ELF-1 (cell line): ENCODE data around the gene FMN1.

Experiments
- DNase-seq: peaks from one replicate; pipeline ENCODE4 v3.0.0-alpha.2; 2016; ENCODE audit warnings: low read depth, low spot score

FMN1 gene

DNA sequence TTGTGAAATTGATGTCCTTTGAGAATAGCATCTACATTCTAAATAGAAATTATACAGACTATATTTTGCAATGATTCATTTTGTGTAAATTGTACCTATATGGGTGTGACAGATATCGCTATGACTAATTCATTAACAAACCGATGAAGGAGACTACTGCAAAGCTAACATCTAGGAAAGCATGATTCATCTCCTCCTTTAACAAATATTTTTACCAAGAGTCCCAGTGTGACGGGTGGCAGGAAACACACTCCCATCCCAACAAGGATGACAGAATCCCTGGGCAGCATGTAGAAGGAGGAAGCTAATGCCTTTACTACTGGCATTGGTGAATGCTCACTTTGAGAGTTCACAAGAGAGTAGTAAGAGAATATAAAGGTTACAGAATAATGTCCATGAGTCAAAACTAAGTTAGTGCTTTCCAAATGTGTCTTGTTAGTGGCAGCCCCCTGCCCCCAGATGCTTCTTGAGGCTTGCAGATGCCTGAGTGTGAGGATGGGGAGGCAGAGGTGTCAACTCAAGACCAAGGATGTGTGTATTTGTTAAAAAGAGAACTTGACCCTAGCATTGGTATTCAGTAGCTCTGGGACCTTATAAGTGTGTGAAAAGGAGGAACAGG, 180.6 kb downstream of the FMN1 start:
- DNase-seq: no peak

DNA sequence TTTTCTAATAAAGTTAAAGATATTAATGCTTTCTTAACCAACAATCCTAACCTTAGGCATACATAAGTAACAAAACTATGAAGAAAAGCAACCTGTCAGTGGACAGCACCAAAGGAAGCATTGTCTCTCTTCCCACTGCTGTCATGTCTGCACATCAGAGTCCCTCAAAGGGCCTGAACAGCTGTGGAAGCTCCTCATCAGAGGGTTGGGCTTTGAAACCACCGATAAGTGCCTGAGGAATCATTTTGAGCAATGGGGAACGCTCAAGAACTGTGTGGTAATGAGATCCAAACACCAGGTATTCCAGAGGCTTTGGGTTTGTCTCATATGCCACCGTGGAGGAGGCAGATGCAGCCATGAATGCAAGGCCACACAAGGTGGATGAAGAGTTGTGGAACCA, 182.5 kb downstream of the FMN1 start:
- no peak for DNase-seq

DNA sequence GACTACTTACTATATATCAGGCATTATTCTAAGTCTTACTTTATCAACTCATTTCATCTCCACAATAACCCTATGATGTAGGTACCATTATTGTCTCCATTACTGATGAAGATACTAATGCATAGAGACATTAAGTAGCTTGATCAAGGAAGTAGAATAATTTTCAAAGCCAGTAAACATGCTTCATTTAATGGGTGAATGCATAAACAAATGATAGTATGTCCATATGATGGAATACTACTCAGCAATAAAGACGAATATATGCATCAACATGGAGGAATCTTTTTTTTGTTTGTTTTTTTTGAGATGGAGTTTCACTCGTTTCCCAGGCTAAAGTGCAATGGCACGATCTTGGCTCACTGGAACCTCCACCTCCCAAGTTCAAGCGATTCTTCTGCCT, 184.9 kb downstream of the FMN1 start:
- no peak for DNase-seq

DNA sequence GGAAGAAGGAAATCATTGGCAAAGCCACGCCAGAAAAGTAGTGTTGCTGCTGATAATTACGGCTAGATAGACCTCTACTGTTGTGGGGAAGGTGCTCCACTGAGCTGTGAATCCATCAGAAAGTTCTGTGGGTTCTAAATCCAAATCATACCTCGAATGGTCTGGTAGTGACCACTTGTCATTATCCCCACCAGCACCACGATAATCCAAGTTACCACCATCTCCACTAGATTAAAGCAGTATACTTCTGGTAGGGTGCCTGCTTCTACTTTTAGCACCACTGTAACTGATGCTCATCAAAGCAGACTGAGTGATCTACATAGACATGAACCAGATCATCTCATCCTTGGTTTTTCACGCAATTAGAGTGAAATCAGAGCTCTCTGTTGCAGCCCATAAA, 185.5 kb downstream of the FMN1 start:
- no peak for DNase-seq

DNA sequence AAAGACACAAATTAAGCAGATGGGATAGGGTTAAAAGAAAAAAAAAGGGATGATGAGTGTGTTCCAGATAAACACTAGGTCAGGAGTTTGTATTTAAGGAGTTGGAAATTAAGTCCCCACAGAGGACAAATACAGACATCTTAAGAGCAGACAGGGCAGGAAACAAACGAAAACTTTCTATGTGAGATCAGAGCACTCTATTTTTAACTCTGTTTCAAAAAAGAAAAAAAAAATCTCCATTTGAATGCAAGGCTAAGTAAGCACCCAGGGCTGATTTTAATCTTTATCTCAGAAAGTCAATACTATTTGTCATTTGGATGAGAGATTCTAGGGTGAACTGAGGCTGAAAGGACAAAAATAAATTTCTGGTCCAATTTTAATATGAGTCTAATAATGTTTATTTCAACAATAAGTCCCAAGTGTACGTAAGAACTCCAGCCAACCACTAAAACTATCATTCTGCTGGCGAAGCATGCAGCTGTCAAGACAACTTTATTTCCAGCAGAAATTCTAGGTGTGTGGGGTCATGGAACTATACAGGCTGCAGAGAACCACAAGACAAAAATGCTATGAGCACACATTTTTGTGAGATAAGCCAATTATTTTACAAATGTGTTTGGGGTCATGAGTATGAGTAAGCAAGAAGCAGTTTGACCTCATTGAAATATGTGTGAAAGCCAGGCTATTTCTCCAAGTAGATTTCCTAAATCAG, 186.1 kb downstream of the FMN1 start:
- no peak for DNase-seq

DNA sequence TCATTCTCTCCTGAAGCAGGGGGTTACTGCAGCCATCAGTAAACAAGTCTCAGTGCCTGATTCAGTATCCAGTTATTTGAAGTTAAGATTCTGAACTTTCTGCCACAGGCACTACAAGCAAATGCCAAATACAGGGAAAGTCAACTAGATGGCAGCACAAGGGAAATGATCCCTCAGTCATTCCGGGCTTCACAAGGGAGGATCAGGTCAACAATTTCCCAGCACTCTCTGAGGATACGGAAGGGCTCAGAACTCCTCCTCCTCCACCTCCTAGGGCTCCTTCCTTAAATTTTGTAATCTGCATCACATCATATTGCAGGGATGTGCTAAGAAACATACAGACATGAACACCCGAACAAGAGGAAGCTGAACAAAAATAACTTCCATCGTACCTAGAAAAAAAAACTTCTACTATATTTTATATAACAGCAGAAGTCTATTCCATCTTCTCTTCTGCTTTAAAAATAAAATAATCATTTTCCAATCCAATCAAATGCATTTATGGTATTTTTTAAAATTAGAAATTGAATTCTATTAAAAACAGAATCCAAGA, 187.1 kb downstream of the FMN1 start:
- DNase-seq: peak; percentile 29

DNA sequence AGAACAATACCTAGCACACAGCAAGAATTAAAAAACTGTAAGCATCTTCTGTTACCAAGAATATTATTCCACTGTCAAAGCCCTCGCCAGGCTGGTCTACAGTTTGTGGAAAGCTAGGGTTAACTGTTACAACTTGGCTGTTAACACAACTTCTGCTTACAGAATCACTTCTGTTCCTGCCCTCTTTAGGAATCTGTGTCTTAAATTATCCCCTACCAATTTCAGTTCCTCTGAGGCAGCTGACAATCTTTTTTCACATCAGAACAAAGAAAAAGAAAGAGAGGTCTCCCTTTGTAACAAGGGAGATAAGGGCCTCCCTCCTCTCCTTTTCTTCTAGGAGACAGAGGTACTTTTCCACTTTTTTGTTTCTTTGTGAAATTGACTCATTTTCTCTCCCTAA, 188.9 kb downstream of the FMN1 start:
- no peak for DNase-seq

DNA sequence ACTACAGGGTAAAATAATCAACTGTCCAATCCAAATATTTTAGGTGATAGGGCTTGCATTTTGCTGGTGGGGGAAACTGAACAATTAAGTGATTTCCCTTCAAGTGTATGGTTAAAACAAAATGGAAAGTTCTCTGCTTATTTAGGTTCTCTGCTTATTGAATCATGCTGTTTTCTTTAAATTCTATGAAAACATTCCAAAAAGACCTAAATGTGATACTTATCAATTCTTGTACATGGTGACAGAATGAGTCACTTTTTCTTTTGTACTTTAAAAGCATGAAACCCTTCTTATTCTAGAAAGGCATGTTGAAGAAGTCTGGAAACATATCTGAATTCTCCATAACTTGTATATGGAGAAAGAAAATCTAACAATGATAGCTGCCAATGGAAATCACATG, 192.6 kb downstream of the FMN1 start:
- DNase-seq: no peak

DNA sequence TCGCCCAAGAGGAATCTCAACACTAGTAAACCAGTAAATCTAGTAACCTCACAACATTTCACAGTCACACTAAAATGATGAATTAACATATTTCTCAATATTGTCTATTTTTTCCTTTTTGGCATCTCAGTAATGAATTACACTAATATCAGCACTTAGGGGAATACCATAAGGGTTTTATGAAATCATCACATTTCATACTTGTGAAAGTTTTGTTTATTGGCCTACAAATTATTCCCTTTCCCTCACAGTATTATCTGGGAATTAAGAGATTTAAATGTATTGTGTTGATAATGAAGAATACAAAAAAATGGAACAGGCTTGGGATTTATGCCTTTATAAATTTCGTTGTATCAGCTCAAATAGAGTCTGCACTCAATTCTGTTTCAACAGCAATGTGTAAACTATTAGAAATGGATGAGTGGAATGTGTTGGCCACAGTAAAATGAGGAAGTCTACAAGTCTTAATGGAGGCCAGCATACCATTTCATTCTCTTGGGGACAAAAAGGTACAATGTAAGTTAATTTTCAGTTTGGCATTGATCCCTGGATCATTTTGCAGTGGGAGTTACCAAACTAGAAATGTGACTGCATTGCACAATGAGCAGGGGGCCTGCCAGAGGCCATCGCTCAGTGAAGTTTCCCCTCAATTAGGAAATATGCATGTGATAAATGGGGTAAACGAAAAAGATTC, 195.4 kb downstream of the FMN1 start:
- no peak for DNase-seq

DNA sequence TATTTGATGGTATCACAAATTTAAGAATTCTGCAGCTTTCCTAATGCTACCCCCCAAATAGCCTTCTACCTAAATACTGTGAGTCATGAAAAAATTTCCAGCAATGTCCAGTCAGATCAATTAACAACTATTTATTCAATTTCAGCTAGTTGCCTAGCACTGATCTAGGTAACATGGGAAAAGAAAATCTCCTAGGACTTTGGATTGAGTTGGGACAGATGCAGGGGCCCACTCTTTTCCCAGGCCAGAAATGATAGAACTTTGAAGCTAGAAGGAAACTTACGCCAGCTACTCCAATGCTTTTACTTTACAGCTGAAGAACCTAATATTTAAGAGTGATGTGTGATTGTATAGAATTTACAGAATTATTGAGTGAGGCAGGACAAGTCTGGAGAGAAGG, 196.3 kb downstream of the FMN1 start:
- no peak for DNase-seq

DNA sequence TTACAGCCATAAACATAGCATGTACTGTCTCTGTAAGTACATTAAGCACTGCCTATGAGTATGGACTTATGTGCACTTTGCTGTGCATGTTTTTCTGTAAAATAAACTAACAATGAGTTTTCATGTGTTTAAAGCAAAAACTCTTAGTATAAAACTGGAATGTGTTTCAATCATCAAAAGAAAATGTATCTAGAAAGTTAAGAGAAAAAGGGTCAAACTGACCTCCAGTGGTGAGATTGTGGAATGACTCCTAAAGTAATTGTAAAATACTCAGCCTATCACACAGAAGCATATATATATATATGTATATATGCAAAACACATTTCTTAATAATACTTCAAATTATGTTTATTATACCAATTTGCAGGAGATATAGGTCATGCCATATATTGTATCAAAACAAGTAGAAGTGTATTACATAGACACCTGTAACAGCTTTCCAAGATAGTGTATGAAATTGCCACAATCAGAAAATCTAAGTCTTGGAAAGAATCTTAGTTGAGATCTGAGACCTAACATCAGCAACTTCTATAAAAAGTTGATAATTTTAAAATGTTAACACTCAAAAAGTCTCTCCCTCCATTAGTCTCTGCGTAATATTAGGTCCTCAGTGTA, 199.6 kb downstream of the FMN1 start:
- no peak for DNase-seq

DNA sequence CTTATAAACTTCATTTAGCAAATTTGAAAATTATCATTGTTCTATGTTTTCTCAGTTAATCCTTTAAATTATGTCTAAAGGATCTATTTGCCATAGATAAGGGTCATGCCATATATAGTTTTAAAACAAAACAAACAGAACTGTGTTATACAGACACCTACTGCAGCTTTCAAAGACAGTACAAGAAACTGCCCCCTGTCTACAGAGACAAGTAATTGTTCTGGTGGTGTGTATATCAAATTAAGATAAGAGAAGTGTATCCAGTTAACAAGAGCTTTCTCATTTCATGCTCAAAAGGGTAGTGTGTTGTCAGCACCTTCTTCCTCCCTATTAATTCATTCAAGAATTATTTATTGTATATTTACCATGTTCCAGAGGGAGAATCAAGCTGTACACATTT, 201.2 kb downstream of the FMN1 start:
- no peak for DNase-seq

DNA sequence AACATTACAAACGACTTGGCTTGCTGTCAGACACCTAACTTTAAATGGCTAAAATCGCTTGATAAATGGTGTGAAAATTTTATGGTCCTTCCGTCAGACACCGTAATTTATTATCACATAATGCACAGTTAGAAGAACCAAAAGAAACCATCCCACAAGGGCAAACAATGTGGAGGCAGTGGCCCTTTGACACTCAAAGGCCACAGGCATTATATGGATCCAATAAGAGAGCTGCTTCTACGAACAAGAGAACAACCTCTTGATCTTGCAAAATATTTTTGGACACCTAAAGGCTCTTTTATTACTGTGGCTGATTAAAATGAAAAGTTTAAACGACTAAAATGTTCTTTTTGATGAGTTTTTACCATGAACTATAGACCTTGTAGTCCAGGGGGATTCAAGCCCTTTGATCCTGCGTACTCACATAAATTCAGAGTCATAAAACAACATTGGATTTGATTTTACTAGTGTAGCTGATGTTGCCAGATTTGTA, 202.8 kb downstream of the FMN1 start:
- DNase-seq: no peak

DNA sequence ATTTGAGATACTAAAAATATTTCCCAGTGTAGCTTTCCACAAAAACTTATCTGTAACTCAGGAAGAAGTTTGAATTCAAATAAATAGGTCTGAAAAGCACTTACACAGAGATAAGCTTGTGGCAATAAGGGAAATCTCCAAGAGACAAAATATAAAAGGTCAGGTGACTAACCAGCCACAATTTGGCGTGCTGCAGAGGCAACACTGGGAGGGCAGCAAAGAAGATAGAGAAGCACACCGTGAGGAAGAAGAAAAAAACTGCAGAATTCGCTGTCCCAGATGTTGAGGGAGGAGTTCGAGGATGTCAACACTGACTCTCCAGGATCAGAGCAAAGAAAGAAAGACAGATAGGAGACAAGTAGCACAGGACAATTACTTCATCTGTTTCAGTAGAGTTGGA, 204.4 kb downstream of the FMN1 start:
- no peak for DNase-seq

DNA sequence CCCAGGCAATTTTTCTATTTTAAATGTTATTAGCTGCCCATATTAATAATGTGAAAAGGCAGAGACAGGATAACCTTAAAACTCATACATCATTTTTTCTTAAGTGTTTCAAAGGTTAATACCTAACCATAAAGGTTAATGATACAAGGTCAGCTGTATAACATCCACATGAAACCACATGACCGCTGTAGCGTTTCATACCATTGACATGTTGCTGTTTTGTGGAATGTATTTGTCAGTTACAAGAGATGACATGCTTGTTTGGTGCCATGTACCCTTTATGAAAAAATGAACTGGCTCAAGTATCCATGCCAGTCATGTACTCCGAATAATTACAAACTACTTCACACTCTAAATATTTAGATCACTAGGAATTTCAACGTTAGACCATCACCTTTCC, 207.4 kb downstream of the FMN1 start:
- no peak for DNase-seq

DNA sequence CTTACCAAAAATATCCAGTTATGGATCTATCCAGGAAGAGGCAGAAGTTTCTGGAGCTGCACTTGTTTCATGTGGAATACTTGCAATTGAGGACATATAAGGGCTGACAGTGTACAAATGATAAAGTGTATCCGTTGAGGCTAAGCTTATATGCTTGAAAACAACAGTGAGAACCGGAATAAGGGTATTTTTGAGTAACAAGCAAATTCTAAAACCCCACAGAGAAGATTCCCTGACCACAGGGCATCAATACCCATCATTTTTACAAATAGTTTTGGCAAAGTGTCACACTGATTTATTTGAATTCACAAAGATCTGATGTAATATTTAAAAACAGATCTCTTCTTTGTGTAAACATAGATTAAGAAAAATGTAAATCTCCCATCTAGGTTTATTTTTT, 208.4 kb downstream of the FMN1 start:
- DNase-seq: no peak

DNA sequence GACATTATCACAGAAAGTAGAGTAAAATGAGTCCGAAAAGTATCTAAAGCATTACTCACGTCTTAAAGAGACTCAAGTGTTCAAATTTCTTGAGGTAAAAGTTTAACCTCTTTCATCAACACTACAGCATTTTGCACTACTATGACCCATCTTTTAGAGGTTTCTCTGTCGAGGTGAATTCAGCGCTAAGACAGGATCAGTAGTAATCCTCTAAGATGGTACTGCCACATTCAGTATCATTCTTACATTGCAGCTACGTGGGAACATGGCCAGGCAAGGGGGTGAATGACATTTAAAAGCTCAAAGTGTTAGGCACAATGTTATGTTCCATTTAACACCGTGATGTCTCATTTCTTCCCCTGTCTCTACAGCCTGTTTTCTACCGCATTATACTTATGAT, 210.8 kb downstream of the FMN1 start:
- no peak for DNase-seq

DNA sequence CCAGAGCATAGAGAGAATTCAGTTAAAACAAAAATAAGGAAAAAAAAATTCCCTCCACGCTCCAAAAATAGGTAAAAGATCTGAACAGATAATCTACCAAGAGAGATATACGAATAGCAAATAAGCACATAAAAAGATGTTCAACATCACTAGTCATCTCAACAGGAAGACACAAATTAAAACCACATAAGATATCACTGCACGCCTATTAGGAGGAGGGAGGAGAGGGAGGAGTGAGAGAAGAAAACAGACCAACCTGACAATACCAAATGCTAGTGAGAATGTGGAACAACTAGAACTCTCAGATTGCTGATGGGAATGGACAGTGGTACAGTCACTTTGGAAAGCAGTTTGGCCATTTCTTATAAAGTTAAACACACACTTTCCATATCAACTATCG, 212.5 kb downstream of the FMN1 start:
- DNase-seq: no peak

DNA sequence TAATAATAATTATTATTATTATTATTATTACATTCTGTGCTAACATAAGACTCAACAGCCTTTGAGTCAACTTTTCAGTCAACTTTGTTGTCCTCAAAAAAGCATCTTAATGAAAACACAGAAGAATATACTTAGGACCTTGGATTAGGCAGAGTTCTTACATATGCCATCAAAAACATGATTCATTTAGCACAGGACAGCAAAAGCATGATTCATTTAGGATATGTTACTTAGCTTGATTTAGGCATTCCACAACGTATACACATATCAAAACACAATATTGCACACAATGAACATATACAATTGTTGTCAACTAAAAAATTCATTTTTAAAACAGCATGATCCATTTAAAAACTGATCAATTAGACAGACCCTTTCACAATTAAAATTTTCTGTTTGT, 213.0 kb downstream of the FMN1 start:
- no peak for DNase-seq

DNA sequence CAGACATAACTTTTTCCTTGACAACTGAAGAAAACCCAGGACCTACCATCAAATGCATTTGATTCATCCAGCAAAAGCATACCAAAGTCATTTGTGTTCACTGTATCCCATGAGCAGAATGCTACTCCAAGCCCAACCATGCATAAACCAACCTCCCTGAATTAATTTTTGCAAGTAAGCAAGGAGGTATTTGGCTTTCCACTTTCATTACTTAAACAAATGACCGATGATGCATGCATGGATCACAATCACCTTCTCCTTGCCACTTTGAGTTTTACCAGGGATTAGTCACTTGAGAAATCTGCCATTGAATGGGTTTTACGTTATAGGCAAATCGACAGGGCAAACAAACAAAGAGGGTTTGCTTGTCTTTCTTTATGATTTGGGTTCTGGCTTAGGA, 214.8 kb downstream of the FMN1 start:
- no peak for DNase-seq

DNA sequence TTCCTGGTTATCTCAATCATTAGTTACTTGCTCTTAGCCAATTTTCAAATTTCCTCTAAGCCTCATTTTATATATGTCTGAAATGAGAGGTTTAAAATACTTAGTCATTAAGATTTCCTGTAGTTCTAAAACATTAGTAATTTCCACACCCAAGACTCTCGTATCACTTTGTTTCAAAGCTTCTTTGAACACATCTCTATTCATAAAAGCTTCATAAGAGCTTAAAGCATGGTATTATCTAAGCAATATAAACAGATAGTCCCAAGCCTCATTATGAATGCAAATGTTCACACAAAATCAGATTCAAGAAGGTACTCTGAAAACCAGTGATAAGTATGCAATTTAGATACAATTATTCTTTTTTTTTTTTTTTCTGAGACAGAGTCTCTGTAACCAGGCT, 217.0 kb downstream of the FMN1 start:
- DNase-seq: no peak

DNA sequence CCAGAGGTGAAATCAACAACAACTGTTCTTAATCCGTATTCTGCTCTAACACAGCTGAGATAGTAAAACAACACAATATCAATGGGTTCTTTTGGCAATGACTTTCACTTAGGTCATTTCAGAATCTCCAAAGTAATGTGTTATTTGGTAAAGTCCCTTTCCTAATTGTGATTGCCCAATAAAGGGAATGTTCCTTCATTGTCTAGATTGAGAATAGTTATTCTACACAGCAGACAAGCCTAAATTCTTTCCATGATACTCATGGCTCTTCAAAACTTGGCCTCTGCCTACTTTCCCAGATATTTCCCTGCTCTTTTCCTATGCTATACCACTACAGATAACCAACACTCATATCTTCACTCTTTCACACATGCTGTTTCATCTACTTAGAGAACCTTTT, 219.8 kb downstream of the FMN1 start:
- DNase-seq: no peak
